Measurements from ENCODE around the gene DAZAP1.

Gene DAZAP1

DNA sequence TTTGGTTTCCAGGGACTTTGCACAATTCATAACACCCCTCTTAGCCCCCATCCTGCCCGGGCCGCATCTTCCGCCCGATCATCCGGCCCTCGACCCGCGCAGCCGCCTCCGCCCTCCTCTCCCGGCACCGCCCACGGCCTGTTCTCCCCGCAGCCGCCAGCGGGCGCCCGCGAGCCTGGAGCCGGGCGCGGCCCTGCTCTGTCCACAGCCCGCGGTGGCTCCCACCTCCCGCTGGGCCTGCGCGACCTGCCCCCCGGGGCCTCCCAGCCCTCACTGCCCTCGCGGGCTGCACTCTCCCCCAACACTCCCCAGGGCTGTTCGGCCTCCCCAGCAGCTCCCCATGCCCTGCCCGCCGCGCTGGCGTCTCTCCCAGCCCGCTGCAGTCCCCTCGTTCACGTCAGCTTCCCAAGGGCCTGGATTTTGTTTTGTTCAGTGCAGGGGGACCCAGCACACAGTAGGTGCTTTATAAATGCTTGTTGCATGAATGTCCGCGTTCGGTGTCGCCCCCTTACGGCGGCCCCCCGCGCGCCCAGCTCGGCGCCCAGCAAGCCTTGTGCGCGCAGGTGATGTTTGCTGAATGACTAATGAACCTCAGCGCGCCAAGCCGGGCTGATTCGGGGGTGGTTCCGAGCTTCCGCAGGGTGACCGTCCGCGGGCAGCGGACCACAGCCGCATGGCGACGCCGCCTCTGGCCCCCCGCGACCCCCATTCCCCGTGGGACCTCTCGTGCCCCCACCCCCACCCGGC is 38.0 kb downstream of the DAZAP1 start:
- peak; percentile 66 for DNase-seq

DNA sequence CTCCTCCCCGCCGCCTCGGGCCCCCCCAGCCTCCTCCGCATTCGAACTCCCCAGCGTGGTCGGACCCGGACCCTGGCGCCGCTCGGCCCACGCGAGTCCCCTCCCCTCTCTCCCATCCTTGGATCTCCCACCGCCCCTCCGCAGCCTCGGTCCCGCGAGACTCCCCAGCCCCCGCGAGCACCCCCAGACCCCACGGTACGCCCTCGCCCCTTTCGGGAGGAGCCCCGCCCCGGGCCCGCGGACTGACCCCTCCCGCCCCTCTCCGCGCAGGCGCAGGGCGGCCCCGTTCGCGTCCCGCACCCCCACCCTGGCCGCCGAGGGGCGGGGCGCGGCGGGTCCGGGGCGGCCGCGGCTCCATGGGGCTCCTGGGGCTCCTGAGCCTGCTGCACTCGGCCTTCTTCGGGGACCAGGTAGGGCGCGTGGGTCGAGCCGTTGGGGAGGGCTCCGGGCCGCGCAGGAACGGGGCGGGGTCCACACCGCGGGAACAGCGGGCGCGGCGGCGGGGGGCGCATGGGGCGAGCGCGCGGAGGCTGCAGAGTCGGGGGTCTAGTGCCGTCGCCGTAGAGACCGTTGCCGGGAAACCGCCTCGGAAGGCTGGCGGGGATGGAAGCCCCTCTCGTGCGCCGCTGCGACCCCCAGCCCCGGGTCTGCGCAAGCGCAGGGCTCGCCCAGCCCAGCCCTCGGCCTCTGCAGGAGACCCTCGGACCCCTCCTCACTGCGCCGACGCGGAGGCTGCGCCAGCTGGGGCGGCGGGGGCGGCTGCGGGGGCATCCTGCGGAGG is 38.7 kb downstream of the DAZAP1 start:
- no peak for DNase-seq

DNA sequence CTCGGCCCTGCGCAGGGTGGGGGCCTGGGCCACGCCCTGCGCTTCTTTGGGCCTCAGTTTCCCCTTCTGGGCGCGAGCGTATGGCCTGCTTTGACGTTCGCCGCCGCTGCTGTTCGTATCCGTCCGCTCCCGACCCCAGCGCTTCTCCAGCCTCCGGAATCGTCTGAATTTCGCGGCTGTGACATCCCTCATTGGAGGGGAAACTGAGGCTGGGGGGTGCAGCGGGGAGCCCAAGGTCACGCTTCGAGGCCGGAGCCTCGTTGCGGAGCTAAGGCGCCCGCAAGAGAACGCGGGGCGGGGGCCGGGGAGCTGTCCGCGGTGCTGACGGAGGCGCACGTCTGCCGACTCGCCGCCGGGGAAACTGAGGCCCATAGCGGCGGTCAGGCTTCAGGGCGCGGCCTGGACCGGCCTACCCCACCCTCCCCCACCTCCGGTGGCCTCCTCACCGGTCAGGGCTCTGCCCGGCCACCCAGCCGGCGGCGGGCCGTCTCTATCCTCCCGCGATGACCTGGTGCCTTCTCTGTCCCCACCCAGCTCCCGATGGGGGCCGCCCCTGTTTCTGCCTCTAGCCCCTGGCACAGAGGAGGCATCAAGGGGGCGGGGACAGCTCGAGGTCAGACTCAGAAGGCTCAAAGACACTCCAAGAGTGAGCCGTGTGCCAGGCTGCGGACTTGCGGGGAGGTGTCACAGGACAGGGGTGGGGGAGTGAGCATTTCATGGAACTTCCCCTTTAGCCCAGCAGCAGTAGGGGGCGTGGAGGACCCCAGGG is 39.5 kb downstream of the DAZAP1 start:
- DNase-seq = no peak

DNA sequence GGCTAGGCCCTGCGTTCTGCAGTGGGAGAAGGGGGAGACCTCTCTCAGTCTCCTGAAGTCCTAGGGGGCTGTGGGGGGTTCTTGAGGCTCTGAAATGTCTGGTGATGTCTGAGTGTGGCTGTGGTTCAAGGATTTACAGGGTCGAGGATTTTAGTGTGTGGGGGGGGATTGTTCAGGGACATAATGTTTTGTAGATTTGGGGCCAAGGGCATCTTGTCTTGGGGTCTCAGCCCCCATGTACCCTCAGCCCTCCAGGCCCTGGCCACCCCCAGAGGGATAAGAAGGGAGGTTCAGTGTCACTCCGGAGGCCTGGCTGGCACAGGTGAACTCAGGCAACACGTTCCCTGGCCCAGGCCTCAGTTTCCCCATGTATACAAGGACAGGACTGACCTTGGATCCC is 40.1 kb downstream of the DAZAP1 start:
- no peak for DNase-seq

DNA sequence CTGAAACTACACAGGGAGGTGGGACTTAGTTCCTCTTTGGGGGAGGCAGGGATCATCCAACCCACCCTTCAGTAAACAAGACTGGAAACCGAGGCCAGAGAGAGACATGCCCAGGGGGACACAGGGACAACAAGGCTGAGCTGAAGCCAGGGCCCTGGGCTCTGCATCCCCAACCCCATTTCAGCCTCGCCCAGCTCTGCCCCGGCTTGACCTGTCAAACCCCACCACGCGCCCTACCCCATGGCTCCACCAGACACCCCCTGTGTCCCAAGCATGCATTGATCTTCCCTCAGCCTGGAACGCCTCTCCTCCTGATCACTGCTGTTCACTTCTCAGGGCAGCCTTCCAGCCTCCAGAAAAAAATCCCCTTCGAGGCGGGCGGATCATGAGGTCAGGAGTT is 40.6 kb downstream of the DAZAP1 start:
- no peak for DNase-seq

DNA sequence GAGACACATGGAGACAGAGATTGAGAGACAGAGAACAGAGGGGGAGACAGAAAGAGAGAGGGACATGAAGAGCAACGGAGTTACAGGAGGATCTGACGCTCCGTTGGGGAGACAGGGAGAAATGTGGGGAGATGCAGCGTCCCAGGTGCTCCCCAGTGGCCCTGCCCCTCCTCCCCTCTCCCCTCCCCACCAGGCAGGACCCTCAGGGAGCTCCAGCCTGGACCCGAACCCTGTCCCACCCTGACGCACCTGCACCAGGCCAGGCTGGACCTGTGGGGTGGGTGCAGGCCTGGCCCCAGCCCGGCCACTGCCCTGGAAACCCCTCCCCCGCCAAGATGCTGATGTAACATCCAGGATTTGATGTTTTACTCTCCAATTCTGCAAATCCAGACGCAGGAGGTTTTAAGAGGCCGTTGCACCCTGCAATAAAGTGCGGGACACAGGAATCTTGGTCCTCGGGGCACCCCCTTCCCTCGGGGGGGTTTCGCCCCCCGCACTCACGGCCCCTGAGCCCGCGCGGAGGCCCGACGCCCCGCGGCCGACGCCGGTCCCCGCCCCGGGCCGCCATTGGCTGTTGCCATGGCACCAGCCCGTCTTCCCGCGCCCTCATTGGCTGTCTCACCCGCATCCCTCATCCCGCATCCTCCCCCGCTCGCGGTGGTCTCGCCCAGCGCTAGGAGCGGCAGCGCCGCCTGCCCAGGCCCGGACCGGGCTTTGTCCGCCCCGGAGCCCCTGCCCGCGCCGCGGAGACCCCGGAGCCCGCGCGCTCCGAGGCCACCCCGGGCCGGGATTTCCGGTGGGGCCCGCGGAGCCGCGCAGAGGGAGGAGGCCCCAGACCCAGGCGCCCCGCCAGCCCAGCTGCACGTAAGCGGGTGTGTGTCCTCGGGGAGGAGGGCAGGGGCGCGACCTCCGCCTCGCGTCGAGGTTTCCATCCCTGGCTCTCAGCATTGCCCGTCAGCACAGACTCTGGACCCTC is 42.4 kb downstream of the DAZAP1 start, which contains the start of gene APC2:
Gene APC2, plus strand, starts transcription at position 655 of the 976 bp plus-strand sequence. CDS start 2,881 bp downstream, outside the sequence.
- DNase-seq = no peak

DNA sequence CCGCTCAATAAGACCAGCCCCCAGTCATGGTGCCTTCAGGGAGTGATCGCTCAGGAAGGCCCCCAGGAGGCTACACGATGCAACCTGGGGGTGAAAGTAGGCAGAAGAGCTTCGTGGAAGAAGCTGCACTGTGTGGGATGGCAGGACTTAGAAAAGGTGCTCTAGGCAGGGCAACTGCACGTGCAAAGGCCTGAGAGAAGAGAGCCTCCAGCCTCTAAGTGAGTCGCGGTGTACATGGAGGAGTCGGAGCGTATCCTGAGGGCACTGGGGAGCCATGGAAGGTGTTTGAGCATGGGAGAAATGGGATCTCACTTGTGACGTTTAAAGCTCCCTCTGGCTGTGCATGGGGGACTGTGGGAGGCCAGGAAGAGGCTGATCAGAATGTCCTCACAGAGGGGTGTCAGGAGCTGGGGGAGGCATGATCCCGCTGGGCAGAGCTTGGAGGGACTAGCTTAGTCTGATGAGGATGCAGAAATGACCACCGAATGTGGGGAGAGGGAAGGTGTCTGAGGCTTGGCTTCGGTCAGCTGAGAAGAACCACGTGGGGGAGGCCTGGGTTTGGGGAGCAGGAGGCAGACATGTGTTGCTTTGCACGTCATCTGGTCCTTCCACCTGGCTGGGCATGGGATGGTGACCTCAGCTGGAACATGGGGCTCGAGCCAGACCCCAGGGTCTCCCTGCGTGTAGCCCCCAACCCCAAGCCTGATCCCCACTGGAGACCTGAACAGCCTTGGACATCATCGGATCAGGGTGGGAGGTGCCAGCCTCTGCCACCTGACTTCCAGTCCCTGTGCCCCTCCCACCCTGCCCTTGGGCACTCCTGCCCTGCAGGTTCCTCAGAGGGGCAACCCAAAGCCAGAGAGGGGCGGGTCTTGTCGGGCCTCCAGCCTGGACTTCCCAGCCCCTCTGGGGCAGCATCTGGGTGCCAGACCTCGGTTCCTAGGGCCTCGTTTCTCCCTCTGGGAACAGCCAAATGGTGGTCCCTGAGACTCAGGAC is 43.6 kb downstream of the DAZAP1 start:
- no peak for DNase-seq

DNA sequence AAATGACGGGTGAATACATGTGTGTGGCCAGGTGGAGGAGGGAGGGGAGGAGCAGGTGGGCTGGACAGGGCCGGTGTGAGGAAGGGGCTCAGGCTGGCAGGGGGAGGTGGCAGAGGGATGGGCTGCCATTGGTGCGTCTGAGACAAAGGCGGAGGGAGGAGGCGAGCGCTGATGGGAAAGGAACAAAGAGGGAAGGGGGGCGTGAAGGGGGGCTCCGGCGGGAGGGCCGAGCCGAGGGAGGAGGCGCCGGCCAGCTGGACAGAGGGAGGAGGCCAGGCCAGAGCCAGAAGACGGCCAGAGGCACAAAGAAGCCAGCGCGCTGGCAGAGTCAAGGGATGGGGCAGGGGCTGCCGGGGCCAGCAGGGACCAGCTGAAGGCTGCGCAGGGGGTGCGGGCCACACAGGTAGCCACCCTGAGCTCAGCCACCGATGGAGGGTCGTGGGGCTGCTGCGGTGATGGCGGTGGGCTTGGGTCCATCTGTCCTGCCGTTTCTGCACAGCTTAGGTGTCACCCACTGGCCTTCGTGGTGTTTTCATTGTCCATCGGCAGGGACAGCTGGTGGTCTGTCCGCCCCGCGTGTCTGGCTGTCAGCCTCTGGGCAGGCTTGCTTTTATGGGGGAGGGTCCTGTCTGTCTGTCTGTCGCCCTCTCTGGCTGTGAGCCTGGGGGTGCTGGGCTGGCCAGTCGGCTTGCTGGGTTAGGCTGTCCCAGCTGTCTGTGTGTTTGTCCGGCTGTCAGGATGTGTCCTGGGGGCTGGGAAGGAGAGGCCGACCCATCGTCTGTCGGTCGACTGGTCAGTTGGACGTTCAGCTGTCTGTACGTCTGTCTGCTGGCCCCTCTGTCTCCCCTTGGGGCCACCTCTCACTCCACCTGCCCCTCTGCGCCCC is 44.8 kb downstream of the DAZAP1 start:
- DNase-seq = no peak

DNA sequence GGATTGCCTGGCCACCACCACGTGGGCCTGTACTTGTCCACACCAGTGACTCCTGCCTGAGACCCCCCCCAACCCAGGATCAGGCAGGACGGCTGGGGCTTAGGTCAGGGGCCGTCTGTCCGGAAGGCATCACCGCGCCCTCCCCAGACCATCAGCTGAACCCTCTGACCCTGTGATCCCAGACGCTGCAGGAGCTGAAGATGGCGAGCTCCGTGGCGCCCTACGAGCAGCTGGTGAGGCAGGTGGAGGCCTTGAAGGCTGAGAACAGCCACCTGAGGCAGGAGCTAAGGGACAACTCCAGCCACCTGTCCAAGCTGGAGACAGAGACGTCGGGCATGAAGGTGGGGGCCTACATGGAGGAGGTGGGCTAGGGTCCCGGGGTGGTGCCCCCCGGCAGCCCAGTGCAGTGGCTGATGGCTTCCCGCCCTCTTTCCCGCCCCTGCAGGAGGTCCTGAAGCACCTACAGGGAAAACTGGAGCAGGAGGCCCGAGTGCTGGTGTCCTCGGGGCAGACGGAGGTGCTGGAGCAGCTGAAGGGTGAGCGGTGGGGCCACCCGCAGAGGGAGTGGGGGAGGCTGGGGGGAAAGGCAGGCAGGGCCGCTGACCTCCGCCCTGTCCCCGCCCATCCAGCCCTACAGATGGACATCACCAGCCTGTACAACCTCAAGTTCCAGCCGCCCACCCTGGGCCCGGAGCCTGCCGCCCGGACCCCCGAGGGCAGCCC is 45.6 kb downstream of the DAZAP1 start:
- no peak for DNase-seq

DNA sequence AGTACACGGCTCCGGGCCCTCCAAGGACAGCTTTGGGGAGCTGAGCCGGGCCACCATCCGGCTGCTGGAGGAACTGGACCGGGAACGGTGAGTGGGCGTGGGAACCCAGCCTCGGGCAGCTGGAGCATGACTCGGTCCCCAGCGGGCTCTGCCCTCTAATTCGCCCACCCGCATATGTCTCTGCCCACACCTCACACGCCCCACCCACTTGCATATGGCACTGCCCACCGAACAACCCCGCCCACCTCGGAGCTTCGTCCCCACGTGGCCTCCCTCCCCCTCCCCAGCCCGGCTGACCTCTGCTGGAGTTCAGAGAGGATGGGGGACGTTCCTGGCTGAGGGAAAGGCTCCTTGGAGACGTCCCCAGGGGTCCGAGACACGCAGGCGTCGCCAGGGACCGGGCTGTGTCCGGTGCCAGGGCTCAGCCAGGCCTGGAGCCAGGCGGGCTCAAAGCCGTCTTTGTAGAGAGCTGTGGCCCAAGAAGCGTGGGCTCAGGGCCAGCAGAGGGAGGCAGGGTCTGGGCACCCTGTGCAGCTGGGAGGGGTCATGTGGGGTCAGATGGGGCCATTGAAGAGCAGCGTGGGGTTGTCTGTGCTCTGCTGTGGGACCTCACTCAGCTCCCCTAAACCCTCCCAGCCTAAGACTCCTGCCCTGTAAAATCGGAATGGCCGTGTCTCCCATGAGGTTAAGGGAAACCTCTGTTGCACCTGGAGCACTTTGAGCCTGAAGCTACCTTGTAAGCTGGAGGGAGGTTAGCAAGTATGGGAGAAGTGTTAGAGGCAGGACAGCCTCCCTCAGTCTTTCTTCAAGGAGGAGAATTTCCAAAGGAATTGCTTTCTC is 46.4 kb downstream of the DAZAP1 start:
- no peak for DNase-seq

DNA sequence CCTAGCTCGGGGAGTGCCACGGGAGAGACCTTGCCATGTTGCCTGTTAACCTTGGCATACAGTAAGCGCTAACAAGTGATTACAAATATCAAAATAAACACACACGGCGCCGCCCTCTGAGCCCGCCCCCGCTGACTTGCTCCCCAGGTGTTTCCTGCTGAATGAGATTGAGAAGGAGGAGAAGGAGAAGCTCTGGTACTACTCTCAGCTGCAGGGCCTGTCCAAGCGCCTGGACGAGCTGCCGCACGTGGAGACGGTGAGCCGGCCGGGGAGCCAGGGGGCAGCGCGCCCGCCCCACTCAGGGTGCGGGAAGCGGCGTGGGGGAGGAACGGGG is 47.6 kb downstream of the DAZAP1 start:
- no peak for DNase-seq

DNA sequence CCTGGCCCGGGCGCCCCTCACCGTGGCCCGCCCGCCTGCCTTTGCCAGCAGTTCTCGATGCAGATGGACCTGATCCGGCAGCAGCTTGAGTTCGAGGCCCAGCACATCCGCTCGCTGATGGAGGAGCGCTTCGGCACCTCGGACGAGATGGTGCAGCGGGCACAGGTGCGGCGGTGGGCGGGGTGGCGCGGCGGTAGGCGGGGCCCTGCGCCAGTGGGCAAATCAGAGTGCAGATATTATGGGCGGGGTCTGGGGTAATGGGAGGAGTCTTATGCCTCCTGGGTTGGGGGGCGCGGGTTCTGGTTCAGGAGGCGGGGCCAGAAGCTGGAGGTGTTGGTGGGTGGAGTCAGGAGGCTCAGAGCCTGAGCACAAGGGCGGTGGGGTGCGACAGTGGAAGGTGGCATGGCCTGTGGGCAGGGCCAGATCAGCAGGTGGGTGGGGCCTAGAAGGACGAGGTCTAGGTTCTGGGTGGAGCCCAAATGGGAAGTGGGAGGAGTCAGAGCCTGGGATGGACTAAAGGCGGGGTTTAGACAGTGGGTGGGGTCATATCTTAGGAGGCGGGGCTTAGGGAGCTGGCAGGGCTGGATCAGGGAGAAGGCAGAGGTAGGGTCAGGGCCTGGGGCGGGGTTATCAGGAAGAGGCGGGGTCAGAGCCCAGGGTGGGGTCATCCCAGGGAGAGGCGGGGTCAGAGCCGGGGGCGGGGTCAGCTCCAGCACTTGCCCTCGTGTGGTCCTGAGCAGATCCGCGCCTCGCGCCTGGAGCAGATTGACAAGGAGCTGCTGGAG is 48.1 kb downstream of the DAZAP1 start:
- peak; percentile 80 for DNase-seq

DNA sequence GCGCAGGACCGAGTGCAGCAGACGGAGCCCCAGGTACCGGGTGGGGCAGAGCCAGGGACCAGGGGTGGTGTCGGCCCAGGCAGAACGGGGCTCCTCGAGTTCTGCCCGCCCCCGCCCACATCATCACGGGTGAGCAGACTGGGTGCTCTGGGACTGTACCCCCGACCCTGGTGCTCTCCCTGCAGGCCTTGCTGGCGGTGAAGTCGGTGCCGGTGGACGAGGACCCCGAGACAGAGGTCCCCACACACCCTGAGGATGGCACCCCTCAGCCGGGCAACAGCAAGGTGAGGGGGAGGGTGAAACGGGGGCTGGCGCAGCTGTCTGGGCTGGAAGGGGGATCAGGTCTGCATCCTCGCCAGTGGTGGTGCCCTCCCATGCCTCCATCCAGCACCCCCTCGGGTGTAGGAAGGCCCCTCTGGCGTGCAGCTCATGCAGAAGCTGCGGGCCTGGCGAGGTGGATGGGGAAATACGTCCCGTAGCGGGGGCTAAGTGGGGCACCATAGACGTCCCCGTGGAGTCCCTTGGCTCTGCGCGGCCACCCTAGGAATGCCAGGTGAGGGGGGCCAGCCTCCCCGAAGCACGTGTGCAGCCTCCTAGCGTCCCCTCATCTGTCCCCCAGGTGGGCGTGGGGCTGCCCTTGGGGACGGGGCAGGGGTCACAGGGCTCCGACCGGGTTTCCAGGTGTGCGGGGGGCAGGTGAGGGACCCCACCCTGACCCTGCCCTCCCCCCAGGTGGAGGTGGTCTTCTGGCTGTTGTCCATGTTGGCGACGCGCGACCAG is 48.9 kb downstream of the DAZAP1 start:
- DNase-seq = no peak

DNA sequence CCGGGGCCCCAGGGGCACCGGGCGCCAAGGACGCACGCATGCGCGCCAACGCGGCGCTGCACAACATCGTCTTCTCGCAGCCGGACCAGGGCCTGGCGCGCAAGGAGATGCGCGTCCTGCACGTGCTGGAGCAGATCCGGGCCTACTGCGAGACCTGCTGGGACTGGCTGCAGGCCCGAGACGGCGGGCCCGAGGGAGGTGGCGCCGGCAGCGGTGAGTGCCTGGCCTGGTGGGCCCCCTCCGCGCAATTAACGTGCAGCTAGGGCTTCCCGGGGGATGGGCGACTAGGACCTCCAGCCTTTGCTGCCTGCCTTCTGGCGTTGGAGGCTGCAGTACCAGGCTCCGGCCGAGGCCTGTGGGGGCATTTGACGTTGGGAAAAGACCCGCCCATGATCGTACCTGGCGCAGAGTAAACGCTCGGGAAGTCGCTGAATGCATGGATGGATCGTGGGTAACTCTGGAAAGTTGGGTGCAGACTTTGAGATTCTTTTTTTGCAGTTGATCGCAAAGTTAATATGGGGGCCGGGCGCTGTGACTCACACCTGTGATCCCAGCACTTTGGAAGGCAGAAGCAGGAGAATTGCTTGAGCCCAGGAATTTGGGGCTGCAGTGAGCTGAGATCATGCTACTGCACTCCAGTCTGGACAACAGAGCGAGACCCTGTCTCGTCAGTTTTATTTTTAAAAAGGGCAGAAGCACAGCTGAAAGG is 49.8 kb downstream of the DAZAP1 start:
- DNase-seq = no peak

DNA sequence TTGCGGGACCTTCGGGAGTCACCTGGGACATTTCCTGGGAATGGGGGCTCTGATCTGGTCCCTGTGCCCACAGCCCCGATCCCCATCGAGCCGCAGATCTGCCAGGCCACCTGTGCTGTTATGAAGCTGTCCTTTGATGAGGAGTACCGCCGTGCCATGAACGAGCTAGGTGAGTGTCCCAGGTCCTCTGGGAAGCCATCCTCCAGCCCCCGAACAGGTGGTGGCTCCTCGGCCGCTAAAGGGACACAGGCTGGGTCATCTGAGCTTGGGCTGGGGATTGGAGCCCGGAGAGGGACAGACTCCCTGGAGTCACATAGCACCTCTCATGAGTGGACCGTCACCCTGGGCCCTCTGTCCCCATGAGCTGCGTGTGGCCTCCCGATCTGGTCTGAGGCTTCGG is 50.5 kb downstream of the DAZAP1 start:
- DNase-seq = no peak

DNA sequence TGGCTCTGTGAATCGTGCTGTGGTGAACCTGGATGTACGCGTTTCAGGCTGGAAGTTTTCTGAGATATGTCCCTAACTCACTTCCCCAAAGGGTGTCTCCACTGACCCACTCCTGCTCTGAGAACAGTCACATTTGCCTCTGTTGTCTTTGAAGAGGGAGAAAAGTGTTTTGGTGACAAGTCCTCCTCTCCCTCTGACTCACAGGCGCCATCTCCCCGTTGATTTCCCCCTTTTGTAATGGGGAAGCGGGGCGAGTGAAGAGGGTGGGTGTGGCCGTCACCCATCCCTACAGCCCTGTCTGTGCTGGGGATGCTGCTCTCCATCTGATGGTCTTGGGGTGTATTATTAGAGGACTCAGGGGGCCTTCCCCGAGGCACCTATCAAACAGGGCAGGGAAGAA is 52.1 kb downstream of the DAZAP1 start:
- DNase-seq = no peak
